Adipose tissue (tissue), 3 donors: ENCODE data around the gene CPA5. TPM values are rescaled to one million over a fixed set of nuclear protein-coding genes. Genes with fewer than 3 reads are reported as not detected.

Experiments used
- H3K27ac ChIP-seq: one replicate; pipeline ENCODE4 v1.5.1; 2013; ENCODE audit warnings: low read depth, low read length
- WGBS, 3 donors: extraction: QIAGEN DNeasy Blood & Tissue Kit; methylation state at CpG; one replicate each; pipeline ENCODE4 v1.1.7; 2013; 5-methylcytosine and 5-hydroxymethylcytosine counted together
- polyA plus RNA-seq, 3 donors: library from polyadenylated mRNA; stranded (reverse); fragments of 200-250 nt; gene quantifications; one replicate each; pipeline ENCODE4 v1.2.3, GENCODE V29; 2013
- donor health status: healthy with polysubstance abuse.
- donor health status: Bipolar disorder and iron deficiency.
- donor health status: healthy.

Gene CPA5
- polyA plus RNA-seq, 3 donors: 0.04 to 0.20 TPM; not detected in 1

GRCh38 chr7:130324306-130324943 is 20.2 kb upstream of the CPA5 start:
- no peak overlapping the region for H3K27ac ChIP-seq
- WGBS, 3 donors: 90 to 97% (median 93%) methylated on average over 10 of the region's 10 CpGs

GRCh38 chr7:130329681-130330080 is 14.9 kb upstream of the CPA5 start:
- 87 to 96% (median 88%) methylated on average over 3 of the region's 3 CpGs for WGBS, 3 donors
- no peak overlapping the region for H3K27ac ChIP-seq

GRCh38 chr7:130332259-130333053 is 12.2 kb upstream of the CPA5 start:
- H3K27ac ChIP-seq: no peak overlapping the region
- WGBS, 3 donors: 92 to 96% (median 94%) methylated on average over 4 of the region's 4 CpGs

GRCh38 chr7:130333832-130334231 is 10.8 kb upstream of the CPA5 start:
- 76 to 86% (median 79%) methylated on average over 2 of the region's 2 CpGs for WGBS, 3 donors
- H3K27ac ChIP-seq: no peak overlapping the region

GRCh38 chr7:130334274-130334673 is 10.3 kb upstream of the CPA5 start:
- 53 to 69% (median 63%) methylated on average over 6 of the region's 6 CpGs for WGBS, 3 donors
- H3K27ac ChIP-seq: no peak overlapping the region

GRCh38 chr7:130337410-130337971 is 7.1 kb upstream of the CPA5 start:
- 70 to 87% (median 73%) methylated on average over 6 of the region's 6 CpGs for WGBS, 3 donors
- no peak overlapping the region for H3K27ac ChIP-seq

GRCh38 chr7:130338233-130338632 is 6.4 kb upstream of the CPA5 start:
- WGBS, 3 donors: 90 to 96% (median 94%) methylated on average over 3 of the region's 3 CpGs
- no peak overlapping the region for H3K27ac ChIP-seq

GRCh38 chr7:130341882-130342281 is 2.7 kb upstream of the CPA5 start:
- no peak overlapping the region for H3K27ac ChIP-seq
- 94 to 95% (median 95%) methylated on average over 4 of the region's 4 CpGs for WGBS, 3 donors

- H3K27ac ChIP-seq: no peak overlapping the region
- 93 to 98% (median 93%) methylated on average over 3 of the region's 3 CpGs for WGBS, 3 donors
Observed at GRCh38 chr7:130342701-130343380, 1.8 kb upstream of the CPA5 start.

GRCh38 chr7:130345136-130345535 is 520 bp downstream of the CPA5 start:
- no peak overlapping the region for H3K27ac ChIP-seq
- WGBS, 3 donors: 66 to 72% (median 70%) methylated on average over 8 of the region's 8 CpGs

- WGBS, 3 donors: 90 to 97% (median 96%) methylated on average over 5 of the region's 5 CpGs
Observed at GRCh38 chr7:130345725-130346124, 1.1 kb downstream of the CPA5 start.

GRCh38 chr7:130346177-130346905 is 1.7 kb downstream of the CPA5 start:
- no peak overlapping the region for H3K27ac ChIP-seq
- WGBS, 3 donors: 85 to 95% (median 92%) methylated on average over 10 of the region's 10 CpGs

More at GRCh38 chr7:130345725-130346124, 1.1 kb downstream of the CPA5 start:
- H3K27ac ChIP-seq: no peak overlapping the region

- H3K27ac ChIP-seq: no peak overlapping the region
- 87 to 93% (median 89%) methylated on average over 12 of the region's 12 CpGs for WGBS, 3 donors
Observed at GRCh38 chr7:130346941-130347340, 2.3 kb downstream of the CPA5 start.

- WGBS, 3 donors: 52 to 82% (median 60%) methylated on average over 16 of the region's 16 CpGs
- H3K27ac ChIP-seq: no peak overlapping the region
Observed at GRCh38 chr7:130349911-130350782, 5.5 kb downstream of the CPA5 start.

- H3K27ac ChIP-seq: no peak overlapping the region
- 43 to 77% (median 56%) methylated on average over 20 of the region's 20 CpGs for WGBS, 3 donors
Observed at GRCh38 chr7:130350945-130351790, 6.6 kb downstream of the CPA5 start.

- WGBS, 3 donors: 61 to 85% (median 68%) methylated on average over 6 of the region's 6 CpGs
- H3K27ac ChIP-seq: no peak overlapping the region
Observed at GRCh38 chr7:130351791-130352090, 7.1 kb downstream of the CPA5 start.
